Limb (tissue), 2 donors: ENCODE data around the gene LGALS4.
"Not testable (repeated sequence)": the region's sequence is repeated elsewhere in the genome, so short reads cannot be mapped to it uniquely, and the experiment has no call there.

Experiments used
- DNase-seq, 2 donors: peaks; one replicate each; pipeline ENCODE4 v3.0.0-alpha.2; 2016; ENCODE audit errors: extremely low spot score in 2 of 2

Gene LGALS4

GRCh38 chr19:38825936-38826335 is 13.2 kb upstream of the LGALS4 start:
- DNase-seq = not testable (repeated sequence)

- DNase-seq = not testable (repeated sequence)
Measured at GRCh38 chr19:38821230-38821825, 8.6 kb upstream of the LGALS4 start.

- no peak for DNase-seq
Measured at GRCh38 chr19:38819231-38819920, 6.6 kb upstream of the LGALS4 start.

GRCh38 chr19:38817081-38817480 is 4.3 kb upstream of the LGALS4 start:
- DNase-seq = no peak

GRCh38 chr19:38816131-38816750 is 3.5 kb upstream of the LGALS4 start:
- DNase-seq = no peak

- DNase-seq = no peak
Measured at GRCh38 chr19:38815059-38816001, 2.6 kb upstream of the LGALS4 start.

GRCh38 chr19:38813932-38814331 is 1.2 kb upstream of the LGALS4 start:
- DNase-seq = not testable (repeated sequence)

- DNase-seq = no peak
Measured at GRCh38 chr19:38813323-38813722, 578 bp upstream of the LGALS4 start.

- no peak for DNase-seq
Measured at GRCh38 chr19:38812009-38812840, 520 bp downstream of the LGALS4 start.

GRCh38 chr19:38809592-38810252 is 3.0 kb downstream of the LGALS4 start:
- DNase-seq = no peak

- DNase-seq = no peak
Measured at GRCh38 chr19:38808741-38809140, 4.0 kb downstream of the LGALS4 start.

- DNase-seq = not testable (repeated sequence)
Measured at GRCh38 chr19:38807374-38808098, 5.2 kb downstream of the LGALS4 start.

- no peak for DNase-seq
Measured at GRCh38 chr19:38806371-38806770, 6.4 kb downstream of the LGALS4 start.

GRCh38 chr19:38805180-38805579 is 7.6 kb downstream of the LGALS4 start:
- DNase-seq = no peak

- no peak for DNase-seq
Measured at GRCh38 chr19:38803543-38803942, 9.2 kb downstream of the LGALS4 start.

GRCh38 chr19:38801359-38802095 is 11.2 kb downstream of the LGALS4 start:
- DNase-seq = no peak

- no peak for DNase-seq
Measured at GRCh38 chr19:38800577-38801347, 12.0 kb downstream of the LGALS4 start.

- DNase-seq = no peak
Measured at GRCh38 chr19:38799104-38799503, 13.6 kb downstream of the LGALS4 start.
